ENCODE measurements around the gene THRAP3.
A peak's percentile ranks its signal among the peaks of the same experiment; 100 is the strongest.

THRAP3 gene

GRCh38 chr1:36307601-36308330 lies 83.5 kb downstream of the THRAP3 start:
- no peaks in the 10 kb centered on the region for H3K36me3 ChIP-seq (ENCODE audit: control insufficient read depth, insufficient read depth, low read length)
- H3K9me3 ChIP-seq (ENCODE audit: control insufficient read depth, low read length): no peaks in the 10 kb centered on the region
- H3K9ac ChIP-seq (ENCODE audit: low read length): no peak overlapping the region
- peak overlapping the region; percentile 84 for H3K4me3 ChIP-seq (ENCODE audit: low read length)
- no peaks in the 10 kb centered on the region for H3K27me3 ChIP-seq (ENCODE audit: control insufficient read depth, insufficient read depth, low read length)
- H3K4me1 ChIP-seq (ENCODE audit: control insufficient read depth, insufficient read depth, low read length): peaks cover 15% of the 10 kb centered on the region

GRCh38 chr1:36309397-36309796 lies 85.2 kb downstream of the THRAP3 start:
- H3K36me3 ChIP-seq (ENCODE audit: control insufficient read depth, insufficient read depth, low read length): no peaks in the 10 kb centered on the region
- no peaks in the 10 kb centered on the region for H3K9me3 ChIP-seq (ENCODE audit: control insufficient read depth, low read length)
- no peak overlapping the region for H3K9ac ChIP-seq (ENCODE audit: low read length)
- peaks cover 15% of the 10 kb centered on the region for H3K4me1 ChIP-seq (ENCODE audit: control insufficient read depth, insufficient read depth, low read length)
- H3K4me3 ChIP-seq (ENCODE audit: low read length): no peak overlapping the region
- H3K27me3 ChIP-seq (ENCODE audit: control insufficient read depth, insufficient read depth, low read length): no peaks in the 10 kb centered on the region

- Histone ChIP-seq H3K4me1 (ENCODE audit: control insufficient read depth, insufficient read depth, low read length) (peaks cover 40% of the 10 kb centered on the region), H3K9me3 (ENCODE audit: control insufficient read depth, low read length) (no peaks in the 10 kb centered on the region), H3K9ac (ENCODE audit: low read length) (peak overlapping the region; percentile 28), H3K36me3 (ENCODE audit: control insufficient read depth, insufficient read depth, low read length) (no peaks in the 10 kb centered on the region), H3K27me3 (ENCODE audit: control insufficient read depth, insufficient read depth, low read length) (peaks cover 30% of the 10 kb centered on the region), H3K4me3 (ENCODE audit: low read length) (no peak overlapping the region)
Measured at GRCh38 chr1:36320291-36320761, 96.1 kb downstream of the THRAP3 start.

- no peaks in the 10 kb centered on the region for H3K36me3 ChIP-seq (ENCODE audit: control insufficient read depth, insufficient read depth, low read length)
- peaks cover 30% of the 10 kb centered on the region for H3K27me3 ChIP-seq (ENCODE audit: control insufficient read depth, insufficient read depth, low read length)
- peaks cover 40% of the 10 kb centered on the region for H3K4me1 ChIP-seq (ENCODE audit: control insufficient read depth, insufficient read depth, low read length)
- no peak overlapping the region for H3K4me3 ChIP-seq (ENCODE audit: low read length)
- peak overlapping the region; percentile 28 for H3K9ac ChIP-seq (ENCODE audit: low read length)
- H3K9me3 ChIP-seq (ENCODE audit: control insufficient read depth, low read length): no peaks in the 10 kb centered on the region
Measured at GRCh38 chr1:36320767-36321118, 96.5 kb downstream of the THRAP3 start.

- Histone ChIP-seq H3K9ac (ENCODE audit: low read length) (peak overlapping the region; percentile 28), H3K9me3 (ENCODE audit: control insufficient read depth, low read length) (no peaks in the 10 kb centered on the region), H3K36me3 (ENCODE audit: control insufficient read depth, insufficient read depth, low read length) (no peaks in the 10 kb centered on the region), H3K4me3 (ENCODE audit: low read length) (no peak overlapping the region), H3K4me1 (ENCODE audit: control insufficient read depth, insufficient read depth, low read length) (peaks cover 40% of the 10 kb centered on the region), H3K27me3 (ENCODE audit: control insufficient read depth, insufficient read depth, low read length) (peaks cover 30% of the 10 kb centered on the region)
Measured at GRCh38 chr1:36321119-36321951, 97.1 kb downstream of the THRAP3 start.

GRCh38 chr1:36322041-36322785 lies 98.0 kb downstream of the THRAP3 start:
- no peaks in the 10 kb centered on the region for H3K36me3 ChIP-seq (ENCODE audit: control insufficient read depth, insufficient read depth, low read length)
- no peak overlapping the region for H3K4me3 ChIP-seq (ENCODE audit: low read length)
- no peaks in the 10 kb centered on the region for H3K9me3 ChIP-seq (ENCODE audit: control insufficient read depth, low read length)
- peaks cover 40% of the 10 kb centered on the region for H3K4me1 ChIP-seq (ENCODE audit: control insufficient read depth, insufficient read depth, low read length)
- peaks cover 30% of the 10 kb centered on the region for H3K27me3 ChIP-seq (ENCODE audit: control insufficient read depth, insufficient read depth, low read length)
- peak overlapping the region; percentile 55 for H3K9ac ChIP-seq (ENCODE audit: low read length)

GRCh38 chr1:36322786-36323635 lies 98.8 kb downstream of the THRAP3 start:
- H3K9ac ChIP-seq (ENCODE audit: low read length): peak overlapping the region; percentile 55
- no peaks in the 10 kb centered on the region for H3K9me3 ChIP-seq (ENCODE audit: control insufficient read depth, low read length)
- peaks cover 30% of the 10 kb centered on the region for H3K27me3 ChIP-seq (ENCODE audit: control insufficient read depth, insufficient read depth, low read length)
- no peaks in the 10 kb centered on the region for H3K36me3 ChIP-seq (ENCODE audit: control insufficient read depth, insufficient read depth, low read length)
- peak overlapping the region; percentile 8 for H3K4me3 ChIP-seq (ENCODE audit: low read length)
- H3K4me1 ChIP-seq (ENCODE audit: control insufficient read depth, insufficient read depth, low read length): peaks cover 40% of the 10 kb centered on the region

GRCh38 chr1:36323636-36324352 lies 99.6 kb downstream of the THRAP3 start, which contains the start of gene EVA1B:
Gene EVA1B (minus strand): TSS chr1:36323645. CDS start chr1:36323037, 608 bp downstream.
- Histone ChIP-seq H3K27me3 (ENCODE audit: control insufficient read depth, insufficient read depth, low read length) (peaks cover 30% of the 10 kb centered on the region), H3K4me1 (ENCODE audit: control insufficient read depth, insufficient read depth, low read length) (peaks cover 40% of the 10 kb centered on the region), H3K4me3 (ENCODE audit: low read length) (peak within 1 kb of the TSS; percentile 8), H3K36me3 (ENCODE audit: control insufficient read depth, insufficient read depth, low read length) (no peaks in the 10 kb centered on the region), H3K9me3 (ENCODE audit: control insufficient read depth, low read length) (no peaks in the 10 kb centered on the region), H3K9ac (ENCODE audit: low read length) (peak within 1 kb of the TSS; percentile 55)

- no peaks in the 10 kb centered on the region for H3K36me3 ChIP-seq (ENCODE audit: control insufficient read depth, insufficient read depth, low read length)
- peaks cover 30% of the 10 kb centered on the region for H3K27me3 ChIP-seq (ENCODE audit: control insufficient read depth, insufficient read depth, low read length)
- no peak overlapping the region for H3K4me3 ChIP-seq (ENCODE audit: low read length)
- no peaks in the 10 kb centered on the region for H3K9me3 ChIP-seq (ENCODE audit: control insufficient read depth, low read length)
- H3K4me1 ChIP-seq (ENCODE audit: control insufficient read depth, insufficient read depth, low read length): peaks cover 40% of the 10 kb centered on the region
- H3K9ac ChIP-seq (ENCODE audit: low read length): peak overlapping the region; percentile 47
Measured at GRCh38 chr1:36324353-36324703, 100.1 kb downstream of the THRAP3 start.

- Histone ChIP-seq H3K9me3 (ENCODE audit: control insufficient read depth, low read length) (no peaks in the 10 kb centered on the region), H3K36me3 (ENCODE audit: control insufficient read depth, insufficient read depth, low read length) (no peaks in the 10 kb centered on the region), H3K4me3 (ENCODE audit: low read length) (no peak overlapping the region), H3K4me1 (ENCODE audit: control insufficient read depth, insufficient read depth, low read length) (peaks cover 26% of the 10 kb centered on the region), H3K27me3 (ENCODE audit: control insufficient read depth, insufficient read depth, low read length) (peaks cover 17% of the 10 kb centered on the region), H3K9ac (ENCODE audit: low read length) (no peak overlapping the region)
Measured at GRCh38 chr1:36326499-36326898, 102.3 kb downstream of the THRAP3 start.

Measured in mucosa of stomach (tissue), 1 donor.